K562 (cell line): ENCODE measurements around the gene NUP85. TPM values are rescaled to one million over a fixed set of nuclear protein-coding genes. Genes with fewer than 3 reads are reported as not detected.
A peak's percentile ranks its signal among the peaks of the same experiment; 100 is the strongest.
"Not testable (repeated sequence)": the region's sequence is repeated elsewhere in the genome, so short reads cannot be mapped to it uniquely, and the experiment has no call there.

Experiments used
- ATAC-seq: fragments of 200-7000 bp; cut with Tn5 transposase; 3 replicates; pipeline ENCODE4 v1.9.1; 2020; ENCODE audit warnings: moderate library complexity
- BruUV-seq: library from RNA; stranded (reverse); fragments of 400-500 nt; replicated peaks from 2 replicates; lab custom pipeline; 2021; lab: Mats Ljungman, UMichigan
- CTCF ChIA-PET: fragments of 300-600 bp; formaldehyde crosslinking; extraction: SDS; loops from one replicate; lab custom pipeline; 2021; ENCODE audit warnings: low intra/inter-chr PET ratio; lab: Yijun Ruan, JAX
- POLR2A ChIA-PET: fragments of 300-600, 350-650 bp; sonication (Branson Sonifier 250); formaldehyde crosslinking; extraction: SDS; loops from one replicate; lab custom pipeline; 2021; ENCODE audit warnings: antibody characterized with exemption, inconsistent platforms; lab: Yijun Ruan, JAX
- DNase-seq, 4 experiments: peaks; one replicate each; pipeline versions ENCODE4 v3.0.0 to v3.0.0-alpha.2; 2011 to 2018; ENCODE audit warnings: low spot score in 3 of 4, mixed read lengths in 3 of 4; ENCODE audit errors: extremely low read depth in 1 of 4
- FAIRE-seq: peaks from 2 replicates; lab custom pipeline; 2011; peaks lifted over from hg19 to GRCh38; lab: Jason Lieb, UNC
- H2AFZ ChIP-seq: 2 replicates; pipeline ENCODE4 v1.6.0; 2011; ENCODE audit warnings: low read depth, low read length, control low read depth, inconsistent platforms
- H3K27ac ChIP-seq: fragments of 200-600 bp; 3 replicates; pipeline ENCODE4 v1.8.0; 2011; ENCODE audit warnings: low read depth, mild to moderate bottlenecking, control low read depth, inconsistent platforms, low read length, moderate library complexity, mixed read lengths; ENCODE audit errors: extremely low read depth
- H3K27me3 ChIP-seq, 2 experiments: fragments of 300-600 bp in 1 of 2; 2 replicates in 1 of 2; 3 replicates in 1 of 2; pipeline versions ENCODE4 v1.6.0 to v1.8.0; 2011; ENCODE audit warnings: inconsistent platforms in 2 of 2, low read length in 2 of 2, mild to moderate bottlenecking in 1 of 2, mixed read lengths in 1 of 2, moderate library complexity in 1 of 2; ENCODE audit not compliant: control insufficient read depth in 2 of 2, insufficient read depth in 2 of 2
- H3K36me3 ChIP-seq: fragments of 300-600 bp; 3 replicates; pipeline ENCODE4 v1.8.0; 2011; ENCODE audit warnings: mild to moderate bottlenecking, low read length, inconsistent platforms; ENCODE audit not compliant: control insufficient read depth, insufficient read depth
- H3K4me1 ChIP-seq, 2 experiments: fragments of 200-600 bp in 1 of 2; replicated peaks in 1 of 2; 2 replicates in 1 of 2; 3 replicates in 1 of 2; pipeline versions ENCODE4 v1.5.1 to v1.8.0; 2011; ENCODE audit warnings: inconsistent platforms in 2 of 2, low read length in 2 of 2, mild to moderate bottlenecking in 1 of 2, mixed read lengths in 1 of 2, moderate library complexity in 1 of 2; ENCODE audit not compliant: control insufficient read depth in 2 of 2, insufficient read depth in 2 of 2
- H3K4me2 ChIP-seq: 2 replicates; pipeline ENCODE4 v1.6.1; 2011; ENCODE audit warnings: low read length, control low read depth, inconsistent platforms, mixed read lengths; ENCODE audit not compliant: insufficient read depth
- H3K4me3 ChIP-seq: fragments of 200-600 bp; sonication (generic), shearing (Covaris generic); 2 replicates; pipeline ENCODE4 v1.5.1; 2016; ENCODE audit warnings: control low read depth, inconsistent platforms
- H3K79me2 ChIP-seq: fragments of 200-600 bp; 3 replicates; pipeline ENCODE4 v1.8.0; 2011; ENCODE audit warnings: low read length, inconsistent platforms; ENCODE audit not compliant: control insufficient read depth, insufficient read depth
- H3K9ac ChIP-seq, 2 experiments: 2 replicates each; pipeline versions ENCODE4 v1.6.0 to v1.6.1; 2011; ENCODE audit warnings: low read depth in 2 of 2, low read length in 2 of 2, control low read depth in 1 of 2, inconsistent platforms in 1 of 2, mild to moderate bottlenecking in 1 of 2, mixed read lengths in 1 of 2; ENCODE audit not compliant: insufficient read depth in 1 of 2
- H3K9me1 ChIP-seq: one replicate; pipeline ENCODE4 v1.6.0; 2011; ENCODE audit warnings: inconsistent platforms, mild to moderate bottlenecking, low read length, moderate library complexity; ENCODE audit not compliant: control insufficient read depth, insufficient read depth
- H3K9me3 ChIP-seq: replicated peaks from 2 replicates; pipeline ENCODE4 v1.5.1; 2011; ENCODE audit warnings: low read depth, low read length, inconsistent platforms; ENCODE audit not compliant: control insufficient read depth, insufficient read depth
- H4K20me1 ChIP-seq: replicated peaks from 2 replicates; pipeline ENCODE4 v1.6.1; 2011; ENCODE audit warnings: low read length, inconsistent platforms, mixed read lengths; ENCODE audit not compliant: control insufficient read depth, insufficient read depth
- ARID1B ChIP-seq: fragments of 450-650 bp; IDR thresholded peaks from 2 replicates; pipeline ENCODE4 v1.6.1; 2016; ENCODE audit warnings: antibody characterized with exemption, mild to moderate bottlenecking, inconsistent platforms
- C11orf30 ChIP-seq: fragments of 450-650 bp; IDR thresholded peaks from 2 replicates; pipeline ENCODE4 v1.6.1; 2016; ENCODE audit warnings: low read depth, mild to moderate bottlenecking
- DPF2 ChIP-seq: fragments of 450-650 bp; IDR thresholded peaks from 2 replicates; pipeline ENCODE4 v1.6.1; 2016
- FOXA3 ChIP-seq, 2 experiments: fragments of 450-650 bp in 1 of 2; sonication (generic) in 1 of 2; formaldehyde crosslinking; IDR thresholded peaks in 1 of 2; conservative IDR thresholded peaks in 1 of 2; 2 replicates each; pipeline versions ENCODE4 v1.4.0 to v1.8.0; 2020 to 2022; ENCODE audit warnings: mild to moderate bottlenecking in 2 of 2, missing genetic modification reagents in 1 of 2
- FOXK2 ChIP-seq, 2 experiments: fragments of 450-650 bp; IDR thresholded peaks in 1 of 2; conservative IDR thresholded peaks in 1 of 2; 2 replicates each; pipeline ENCODE4 v1.6.1; 2016; ENCODE audit warnings: low read depth in 2 of 2, mild to moderate bottlenecking in 1 of 2
- HDAC1 ChIP-seq, 2 experiments: fragments of 450-650 bp; IDR thresholded peaks; 2 replicates each; pipeline ENCODE4 v1.6.1; 2016 to 2017; ENCODE audit warnings: inconsistent platforms in 1 of 2, mild to moderate bottlenecking in 1 of 2, moderate library complexity in 1 of 2
- L3MBTL2 ChIP-seq: fragments of 450-650 bp; IDR thresholded peaks from 2 replicates; pipeline ENCODE4 v1.6.1; 2016; ENCODE audit warnings: mild to moderate bottlenecking, moderate library complexity
- MAFG ChIP-seq: fragments of 450-650 bp; conservative IDR thresholded peaks from 2 replicates; pipeline ENCODE4 v1.6.1; 2016; ENCODE audit warnings: missing genetic modification characterization, missing compliant biosample characterization
- MEIS2 ChIP-seq: fragments of 450-650 bp; IDR thresholded peaks from 2 replicates; pipeline ENCODE4 v1.6.1; 2014; ENCODE audit warnings: mild to moderate bottlenecking; ENCODE audit not compliant: partially characterized antibody
- NFE2 ChIP-seq: IDR thresholded peaks from 2 replicates; pipeline ENCODE4 v1.6.1; 2014; ENCODE audit warnings: antibody characterized with exemption, low read depth
- SMARCA4 ChIP-seq: fragments of 450-650 bp; IDR thresholded peaks from 2 replicates; pipeline ENCODE4 v1.6.1; 2016
- ZEB2 ChIP-seq: fragments of 450-650 bp; IDR thresholded peaks from 2 replicates; pipeline ENCODE4 v1.6.1; 2016
- ZNF316 ChIP-seq: fragments of 450-650 bp; IDR thresholded peaks from 2 replicates; pipeline ENCODE4 v1.6.1; 2016
- WGBS: fragments of 100-300 bp; shearing (Covaris generic); methylation state at CpG from one replicate; pipeline ENCODE4 v1.1.6; 2016; ENCODE audit warnings: low coverage, mixed read lengths; ENCODE audit not compliant: insufficient coverage; ENCODE audit errors: missing lambda C conversion rate; 5-methylcytosine and 5-hydroxymethylcytosine counted together
- in situ Hi-C: fragments of 300-500 bp; cut with MboI; formaldehyde crosslinking; loops from 4 replicates; pipeline ENCODE4 v1.15.0; 2018; ENCODE audit warnings: inconsistent platforms, mixed read lengths
- intact Hi-C: fragments of 100-400 bp; cut with micrococcal nuclease; formaldehyde crosslinking; loops from 2 replicates; pipeline ENCODE4 v1.14.2; 2022
- polyA plus RNA-seq, 8 experiments: library from polyadenylated mRNA; depleted of rRNA in 4 of 8; stranded (reverse) in 5 of 8; unstranded in 3 of 8; fragments of >200 nt; fragmentation: Nextera tagmentation in 2 of 8; fragmentation: Illumina TruSeq in 1 of 8; extraction: Ambion mirVana in 2 of 8; extraction: Trizol in 1 of 8; gene quantifications; 2 replicates each; pipeline versions ENCODE4 v1.2.1 to v1.2.3, GENCODE V29; 2011 to 2014; ENCODE audit warnings: inconsistent platforms in 1 of 8, missing spikeins in 1 of 8
- total RNA-seq, 7 experiments: library from RNA; depleted of rRNA in 6 of 7; stranded (reverse); fragments of >200 nt in 6 of 7; fragmentation: Illumina TruSeq in 2 of 7; extraction: Trizol in 2 of 7; gene quantifications; 2 replicates each; pipeline versions ENCODE4 v1.2.1 to v1.2.3, GENCODE V29; 2011 to 2021; ENCODE audit warnings: low replicate concordance in 1 of 7
- TF ChIP-seq, protein P1 (sequence below), 2 experiments: IDR thresholded peaks in 1 of 2; conservative IDR thresholded peaks in 1 of 2; 2 replicates each; pipeline ENCODE4 v1.6.1; 2016; ENCODE audit warnings: low read depth in 2 of 2, mild to moderate bottlenecking in 1 of 2, missing compliant biosample characterization in 1 of 2, missing genetic modification characterization in 1 of 2, moderate library complexity in 1 of 2
- TF ChIP-seq, protein P2 (sequence below): fragments of 450-650 bp; IDR thresholded peaks from 2 replicates; pipeline ENCODE4 v1.6.1; 2016
- TF ChIP-seq, protein P3 (sequence below), 2 experiments: fragments of 450-650 bp; conservative IDR thresholded peaks; 2 replicates each; pipeline ENCODE4 v1.6.1; 2017; ENCODE audit warnings: mild to moderate bottlenecking in 2 of 2, moderate library complexity in 2 of 2

NUP85 gene
- total and polyA plus RNA-seq, 9 of the 15 experiments (the other 6 are each of a cell fraction or from before 2014, with no cell fraction given), result 50.2 to 177 (median 110) TPM

DNA sequence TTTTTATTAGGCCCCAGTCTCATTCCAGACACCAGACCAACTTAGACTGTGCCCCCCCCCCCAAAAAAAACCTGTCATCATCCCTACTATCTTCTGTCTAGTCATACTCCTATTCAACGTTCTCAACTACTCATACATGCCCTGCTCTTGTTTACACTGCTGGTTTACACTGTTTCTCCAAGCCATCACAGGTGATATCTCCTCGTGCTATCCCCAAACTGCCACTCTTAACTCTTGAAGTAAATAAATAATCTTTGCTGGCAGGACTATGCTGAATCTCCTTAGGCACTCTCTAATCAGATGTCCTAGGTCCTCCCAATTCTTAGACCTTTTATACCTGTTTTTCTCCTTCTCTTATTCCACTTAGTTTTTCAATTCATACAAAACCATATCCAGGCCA lies 51.7 kb downstream of the NUP85 start:
- intact Hi-C loops, result not testable (repeated sequence)
- WGBS, result 4% methylated on average over 2 of the region's 2 CpGs
- H3K79me2 ChIP-seq, result peaks cover 59% of the 10 kb centered on the region

More for the DNA sequence above, 51.7 kb downstream of the NUP85 start:
- BruUV-seq, H3K4me2 ChIP-seq, in situ Hi-C loops, ATAC-seq, FAIRE-seq, H3K9me3 ChIP-seq, DNase-seq, H3K9ac ChIP-seq, H2AFZ ChIP-seq, POLR2A ChIA-PET, H3K27ac ChIP-seq, H3K9me1 ChIP-seq, CTCF ChIA-PET, H3K4me3 ChIP-seq, H3K27me3 ChIP-seq, H4K20me1 ChIP-seq: not testable (repeated sequence)
- Histone ChIP-seq H3K36me3 (peaks cover 12% of the 10 kb centered on the region; the same call in 1 of the 3 replicates), H3K4me1 (peaks cover 18 to 20% of the 10 kb centered on the region in 2 experiments; a peak in 4 of 5 replicates)
- peak; percentile 46 for TF ChIP-seq MEIS2
- 0 out of 2 replicates have a peak, but pooled peaks have one; percentile 16 for TF ChIP-seq ZEB2
- TF ChIP-seq C11orf30, result peak; percentile 44
- peak; percentile 93 to 96 for TF ChIP-seq FOXK2 (conservative IDR thresholded peaks at IDR 0.05 in 1 of 2, IDR thresholded peaks at IDR 0.05 in 1 of 2; ENCODE audit: low read depth in 2 of 2)
- TF ChIP-seq, protein P1, sequence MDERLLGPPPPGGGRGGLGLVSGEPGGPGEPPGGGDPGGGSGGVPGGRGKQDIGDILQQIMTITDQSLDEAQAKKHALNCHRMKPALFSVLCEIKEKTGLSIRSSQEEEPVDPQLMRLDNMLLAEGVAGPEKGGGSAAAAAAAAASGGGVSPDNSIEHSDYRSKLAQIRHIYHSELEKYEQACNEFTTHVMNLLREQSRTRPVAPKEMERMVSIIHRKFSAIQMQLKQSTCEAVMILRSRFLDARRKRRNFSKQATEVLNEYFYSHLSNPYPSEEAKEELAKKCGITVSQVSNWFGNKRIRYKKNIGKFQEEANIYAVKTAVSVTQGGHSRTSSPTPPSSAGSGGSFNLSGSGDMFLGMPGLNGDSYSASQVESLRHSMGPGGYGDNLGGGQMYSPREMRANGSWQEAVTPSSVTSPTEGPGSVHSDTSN (CRISPR knock-in tag; IDR thresholded peaks at IDR 0.05; ENCODE audit: low read depth), result not testable (repeated sequence)
- TF ChIP-seq, protein P1 (tag; conservative IDR thresholded peaks at IDR 0.05; ENCODE audit: low read depth), result peak; percentile 44; the same call in 1 of the 2 replicates
- TF ChIP-seq, protein P2, sequence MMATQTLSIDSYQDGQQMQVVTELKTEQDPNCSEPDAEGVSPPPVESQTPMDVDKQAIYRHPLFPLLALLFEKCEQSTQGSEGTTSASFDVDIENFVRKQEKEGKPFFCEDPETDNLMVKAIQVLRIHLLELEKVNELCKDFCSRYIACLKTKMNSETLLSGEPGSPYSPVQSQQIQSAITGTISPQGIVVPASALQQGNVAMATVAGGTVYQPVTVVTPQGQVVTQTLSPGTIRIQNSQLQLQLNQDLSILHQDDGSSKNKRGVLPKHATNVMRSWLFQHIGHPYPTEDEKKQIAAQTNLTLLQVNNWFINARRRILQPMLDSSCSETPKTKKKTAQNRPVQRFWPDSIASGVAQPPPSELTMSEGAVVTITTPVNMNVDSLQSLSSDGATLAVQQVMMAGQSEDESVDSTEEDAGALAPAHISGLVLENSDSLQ, result peak; percentile 55
- peak; percentile 45; the same call in 1 of the 2 replicates for TF ChIP-seq SMARCA4
- peak; percentile 60; the same call in 1 of the 2 replicates for TF ChIP-seq DPF2
- peak; percentile 29; the same call in 1 of the 2 replicates for TF ChIP-seq L3MBTL2
- peak; percentile 39 for TF ChIP-seq MAFG (tag)
- peak; percentile 54; the same call in 1 of the 2 replicates for TF ChIP-seq ZNF316
- peak; percentile 48; the same call in 1 of the 2 replicates for TF ChIP-seq NFE2
- peak; percentile 61 to 83; a peak in 3 of 4 replicates for TF ChIP-seq FOXA3 (CRISPR knock-in tag; conservative IDR thresholded peaks at IDR 0.05 in 1 of 2, IDR thresholded peaks at IDR 0.05 in 1 of 2)
- 0 out of 4 replicates have a peak, but pooled peaks of 1 of the 2 experiments have one; percentile 23 for TF ChIP-seq HDAC1 (IDR thresholded peaks at IDR 0.05)
- peak; percentile 43; the same call in 1 of the 2 replicates for TF ChIP-seq ARID1B
- TF ChIP-seq, protein P3, sequence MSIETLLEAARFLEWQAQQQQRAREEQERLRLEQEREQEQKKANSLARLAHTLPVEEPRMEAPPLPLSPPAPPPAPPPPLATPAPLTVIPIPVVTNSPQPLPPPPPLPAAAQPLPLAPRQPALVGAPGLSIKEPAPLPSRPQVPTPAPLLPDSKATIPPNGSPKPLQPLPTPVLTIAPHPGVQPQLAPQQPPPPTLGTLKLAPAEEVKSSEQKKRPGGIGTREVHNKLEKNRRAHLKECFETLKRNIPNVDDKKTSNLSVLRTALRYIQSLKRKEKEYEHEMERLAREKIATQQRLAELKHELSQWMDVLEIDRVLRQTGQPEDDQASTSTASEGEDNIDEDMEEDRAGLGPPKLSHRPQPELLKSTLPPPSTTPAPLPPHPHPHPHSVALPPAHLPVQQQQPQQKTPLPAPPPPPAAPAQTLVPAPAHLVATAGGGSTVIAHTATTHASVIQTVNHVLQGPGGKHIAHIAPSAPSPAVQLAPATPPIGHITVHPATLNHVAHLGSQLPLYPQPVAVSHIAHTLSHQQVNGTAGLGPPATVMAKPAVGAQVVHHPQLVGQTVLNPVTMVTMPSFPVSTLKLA (conservative IDR thresholded peaks at IDR 0.05), result peak; percentile 32 to 72
